ENCODE data around the gene SNPH. TPM values are rescaled to one million over a fixed set of nuclear protein-coding genes. Genes with fewer than 3 reads are reported as not detected.

Gene SNPH
- total and polyA plus RNA-seq, 7 donors = 1.0 to 9.3 (median 3.7) TPM

DNA sequence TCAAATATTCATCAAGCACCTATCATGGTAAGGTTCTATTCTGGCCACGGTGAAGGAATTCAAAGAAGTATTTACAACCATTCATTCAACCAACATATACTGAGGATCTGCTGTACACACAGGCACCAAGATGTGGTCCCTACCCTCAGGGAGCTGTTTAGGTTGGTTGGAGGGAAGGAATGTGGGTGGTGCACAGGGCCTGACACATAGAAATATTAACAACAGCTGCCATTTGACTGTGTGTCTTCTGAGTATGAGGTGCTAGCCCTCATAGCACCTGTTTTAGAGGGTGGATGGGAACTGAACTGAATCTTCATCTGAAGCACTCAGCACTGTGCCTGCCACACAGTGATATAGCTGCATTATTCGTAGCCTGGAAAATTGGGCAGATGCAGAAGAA is 7.3 kb downstream of the SNPH start:
- Histone ChIP-seq H3K36me3 (ENCODE audit: insufficient read depth in 1 of 2, low read depth in 1 of 2) (no peaks in the 10 kb centered on the region), H3K4me1 (no peaks in the 10 kb centered on the region), H3K27me3 (ENCODE audit: insufficient read depth in 3 of 3, low read length in 2 of 3) (no peaks in the 10 kb centered on the region), H3K27ac (no peak overlapping the region), H3K9me3 (no peaks in the 10 kb centered on the region), H3K4me3 (no peak overlapping the region)
- ATAC-seq (no peak), DNase-seq (no peak)
- intact Hi-C loops (cut with DNase I) = no loop called here
- WGBS, 3 donors = 81 to 87% (median 82%) methylated on average over 2 of the region's 2 CpGs
- TF ChIP-seq, protein P1, sequence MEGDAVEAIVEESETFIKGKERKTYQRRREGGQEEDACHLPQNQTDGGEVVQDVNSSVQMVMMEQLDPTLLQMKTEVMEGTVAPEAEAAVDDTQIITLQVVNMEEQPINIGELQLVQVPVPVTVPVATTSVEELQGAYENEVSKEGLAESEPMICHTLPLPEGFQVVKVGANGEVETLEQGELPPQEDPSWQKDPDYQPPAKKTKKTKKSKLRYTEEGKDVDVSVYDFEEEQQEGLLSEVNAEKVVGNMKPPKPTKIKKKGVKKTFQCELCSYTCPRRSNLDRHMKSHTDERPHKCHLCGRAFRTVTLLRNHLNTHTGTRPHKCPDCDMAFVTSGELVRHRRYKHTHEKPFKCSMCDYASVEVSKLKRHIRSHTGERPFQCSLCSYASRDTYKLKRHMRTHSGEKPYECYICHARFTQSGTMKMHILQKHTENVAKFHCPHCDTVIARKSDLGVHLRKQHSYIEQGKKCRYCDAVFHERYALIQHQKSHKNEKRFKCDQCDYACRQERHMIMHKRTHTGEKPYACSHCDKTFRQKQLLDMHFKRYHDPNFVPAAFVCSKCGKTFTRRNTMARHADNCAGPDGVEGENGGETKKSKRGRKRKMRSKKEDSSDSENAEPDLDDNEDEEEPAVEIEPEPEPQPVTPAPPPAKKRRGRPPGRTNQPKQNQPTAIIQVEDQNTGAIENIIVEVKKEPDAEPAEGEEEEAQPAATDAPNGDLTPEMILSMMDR (IDR thresholded peaks at IDR 0.05) = no peak

DNA sequence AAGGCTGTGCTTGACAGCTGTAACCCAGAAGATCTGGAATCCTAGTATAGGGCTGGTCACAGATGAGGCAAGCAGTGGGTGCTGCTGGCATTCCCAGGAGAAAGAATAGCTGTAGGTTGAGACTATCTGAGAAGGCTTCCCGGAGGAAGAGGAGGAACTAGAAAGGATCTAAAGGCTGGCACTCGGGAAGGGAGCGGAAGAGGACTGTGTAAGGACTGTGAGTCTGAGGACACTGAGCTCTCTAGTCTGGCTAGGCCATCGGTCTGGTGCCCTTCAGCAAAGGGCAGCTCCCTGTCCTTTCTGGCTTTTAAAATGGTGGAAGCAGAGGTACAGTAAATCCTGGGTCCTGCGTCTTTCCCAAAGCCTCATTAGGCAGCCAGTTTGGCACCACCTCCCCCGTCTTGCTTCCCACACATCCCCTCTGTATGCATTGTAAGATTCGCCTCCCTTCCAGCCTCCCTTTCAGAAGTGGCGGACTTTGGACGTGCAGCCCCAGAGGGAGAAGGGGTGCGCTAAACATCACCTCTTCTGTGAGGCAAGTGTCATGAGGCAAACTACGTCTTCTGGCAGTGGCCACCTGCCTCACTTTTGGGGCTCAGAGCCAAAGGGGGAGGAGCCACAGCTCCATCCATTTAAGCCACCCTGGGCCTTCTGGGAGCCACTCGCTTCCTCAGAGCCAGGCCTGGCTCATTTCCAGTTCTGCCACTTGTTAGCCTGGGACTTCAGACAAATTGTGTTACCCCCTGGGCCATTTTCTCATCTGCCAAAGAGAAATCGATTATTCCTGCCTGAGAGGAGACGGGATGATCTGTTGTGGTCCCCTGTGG is 8.6 kb downstream of the SNPH start:
- Histone ChIP-seq H3K36me3 (ENCODE audit: insufficient read depth in 1 of 2, low read depth in 1 of 2) (no peaks in the 10 kb centered on the region), H3K27ac (no peak overlapping the region), H3K27me3 (ENCODE audit: insufficient read depth in 3 of 3, low read length in 2 of 3) (no peaks in the 10 kb centered on the region), H3K4me3 (no peak overlapping the region), H3K4me1 (no peaks in the 10 kb centered on the region), H3K9me3 (no peaks in the 10 kb centered on the region)
- intact Hi-C loops (cut with DNase I) = no loop called here
- ATAC-seq (no peak), DNase-seq (no peak)
- TF ChIP-seq, protein P1 (IDR thresholded peaks at IDR 0.05) = no peak
- 71 to 78% (median 74%) methylated on average over 14 of the region's 14 CpGs for WGBS, 3 donors

DNA sequence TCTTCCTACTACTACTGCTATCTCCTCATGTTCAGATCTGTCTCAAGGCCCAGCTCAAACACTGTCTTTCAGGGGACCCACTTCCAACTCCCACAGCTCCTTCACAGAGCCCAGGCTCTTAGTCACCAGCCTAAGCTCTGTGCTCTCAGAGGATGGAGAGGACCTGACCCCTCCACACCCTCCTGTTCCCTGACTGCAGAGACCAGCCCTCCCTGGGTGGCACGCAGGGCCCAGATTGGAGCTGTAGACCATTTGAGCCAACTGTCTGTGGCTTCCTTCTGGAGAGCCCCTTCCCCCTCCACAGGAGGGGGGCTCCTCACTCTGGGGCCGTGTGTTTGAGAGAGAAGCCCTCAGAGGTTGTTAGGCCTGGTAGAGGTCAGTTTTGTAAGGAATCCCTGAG is 9.8 kb downstream of the SNPH start:
- WGBS, 3 donors = 71 to 96% (median 93%) methylated on average over 1 to 2 of the region's 2 CpGs
- no peak overlapping the region for H3K27ac ChIP-seq
- H3K36me3 ChIP-seq (ENCODE audit: insufficient read depth in 1 of 2, low read depth in 1 of 2) = no peaks in the 10 kb centered on the region
- intact Hi-C loops (cut with DNase I) = no loop called here
- no peaks in the 10 kb centered on the region for H3K9me3 ChIP-seq
- no peak for ATAC-seq
- H3K4me3 ChIP-seq = no peak overlapping the region
- peaks cover 11% of the 10 kb centered on the region for H3K4me1 ChIP-seq
- no peak for DNase-seq
- H3K27me3 ChIP-seq (ENCODE audit: insufficient read depth in 3 of 3, low read length in 2 of 3) = no peaks in the 10 kb centered on the region
- TF ChIP-seq, protein P1 (IDR thresholded peaks at IDR 0.05) = no peak

DNA sequence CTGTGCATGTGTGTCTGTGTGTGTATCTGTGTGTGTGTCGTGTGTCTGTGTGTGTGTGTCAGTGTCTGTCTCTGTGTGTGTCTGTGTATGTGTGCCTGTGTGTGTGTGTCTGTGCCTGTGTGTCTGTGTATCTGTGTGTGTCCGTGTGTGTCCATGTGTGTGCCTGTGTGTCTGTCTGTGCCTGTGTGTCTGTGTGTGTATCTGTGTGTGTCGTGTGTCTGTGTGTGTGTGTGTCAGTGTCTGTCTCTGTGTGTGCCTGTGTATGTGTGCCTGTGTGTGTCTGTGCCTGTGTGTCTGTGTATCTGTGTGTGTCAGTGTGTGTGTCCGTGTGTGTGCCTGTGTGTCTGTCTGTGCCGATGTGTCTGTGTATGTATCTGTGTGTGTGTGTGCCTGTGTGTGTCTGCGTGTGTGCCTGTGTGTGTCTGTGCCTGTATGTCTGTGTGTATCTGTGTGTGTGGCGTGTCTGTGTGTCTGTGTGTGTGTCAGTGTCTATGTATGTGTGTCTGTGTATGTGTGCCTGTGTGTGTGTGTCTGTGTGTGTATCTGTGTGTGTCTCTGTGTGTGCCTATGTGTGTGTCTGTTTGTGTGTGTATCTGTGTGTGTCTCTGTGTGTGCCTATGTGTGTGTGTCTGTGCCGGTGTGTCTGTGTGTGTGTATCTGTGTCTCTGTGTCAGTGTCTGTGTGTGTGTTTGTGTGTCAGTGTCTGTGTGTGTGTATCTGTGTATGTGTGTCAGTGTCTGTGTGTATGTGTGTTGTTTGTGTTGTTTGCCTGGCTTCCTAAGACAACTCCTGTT is 11.6 kb downstream of the SNPH start:
- no peaks in the 10 kb centered on the region for H3K9me3 ChIP-seq
- 93 to 97% (median 96%) methylated on average over 8 of the region's 8 CpGs for WGBS, 3 donors
- no peaks in the 10 kb centered on the region for H3K27me3 ChIP-seq (ENCODE audit: insufficient read depth in 3 of 3, low read length in 2 of 3)
- no peaks in the 10 kb centered on the region for H3K36me3 ChIP-seq (ENCODE audit: insufficient read depth in 1 of 2, low read depth in 1 of 2)
- no peak overlapping the region for H3K4me3 ChIP-seq
- ATAC-seq (no peak), DNase-seq (no peak)
- intact Hi-C loops (cut with DNase I) = no loop called here
- no peak overlapping the region for H3K27ac ChIP-seq
- H3K4me1 ChIP-seq = peaks cover 13% of the 10 kb centered on the region
- TF ChIP-seq, protein P1 (IDR thresholded peaks at IDR 0.05) = no peak
